ENCODE data around the gene NUDT1. TPM values are rescaled to one million over a fixed set of nuclear protein-coding genes. Genes with fewer than 3 reads are reported as not detected.

The NUDT1 gene
- total RNA-seq, 2 donors from 2014 or later: 64.5 to 71.9 TPM

GRCh38 chr7:2295936-2296620, 54.1 kb downstream of the NUDT1 start:
- Mint-ChIP-seq H3K4me3 (no peak overlapping the region), H3K4me1 (peaks cover 10% of the 10 kb centered on the region), H3K27ac (no peak overlapping the region), H3K9me3 (no peaks in the 10 kb centered on the region), H3K27me3 (no peaks in the 10 kb centered on the region), H3K36me3 (ENCODE audit: low read depth) (no peaks in the 10 kb centered on the region)
- ATAC-seq (replicated peaks): no peak

DNA sequence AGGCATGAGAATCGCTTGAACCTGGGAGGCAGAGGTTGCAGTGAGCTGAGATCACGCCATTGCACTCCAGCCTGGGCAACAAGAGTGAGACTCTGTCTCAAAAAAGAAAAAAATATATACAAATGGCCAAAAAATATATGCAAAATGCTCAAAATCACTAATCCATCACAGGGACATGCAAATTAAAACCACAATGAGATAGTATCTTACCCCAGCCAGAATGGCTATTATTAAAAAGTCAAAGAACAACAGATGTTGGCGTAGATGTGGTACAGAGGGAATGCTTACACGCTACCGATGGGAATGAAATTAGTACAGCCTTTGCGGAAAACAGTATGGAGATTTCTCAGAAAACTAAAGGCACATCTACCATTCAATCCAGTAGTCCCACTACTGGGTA, 54.8 kb downstream of the NUDT1 start:
- H3K4me1 Mint-ChIP-seq: peaks cover 10% of the 10 kb centered on the region
- no peak overlapping the region for H3K27ac Mint-ChIP-seq
- no peak for ATAC-seq (replicated peaks)
- H3K27me3 Mint-ChIP-seq: no peaks in the 10 kb centered on the region
- no peaks in the 10 kb centered on the region for H3K9me3 Mint-ChIP-seq
- no peaks in the 10 kb centered on the region for H3K36me3 Mint-ChIP-seq (ENCODE audit: low read depth)
- H3K4me3 Mint-ChIP-seq: no peak overlapping the region

- Mint-ChIP-seq H3K27ac (peak overlapping the region; percentile 87), H3K9me3 (no peaks in the 10 kb centered on the region), H3K27me3 (no peaks in the 10 kb centered on the region), H3K4me3 (peak overlapping the region; percentile 62), H3K4me1 (peaks cover 10% of the 10 kb centered on the region), H3K36me3 (ENCODE audit: low read depth) (no peaks in the 10 kb centered on the region)
- peak; percentile 90 for ATAC-seq (replicated peaks)
Measured at GRCh38 chr7:2299131-2299829, 57.3 kb downstream of the NUDT1 start.

- H3K36me3 Mint-ChIP-seq (ENCODE audit: low read depth): no peaks in the 10 kb centered on the region
- H3K27me3 Mint-ChIP-seq: no peaks in the 10 kb centered on the region
- peaks cover 10% of the 10 kb centered on the region for H3K4me1 Mint-ChIP-seq
- H3K4me3 Mint-ChIP-seq: peak overlapping the region; percentile 62
- H3K9me3 Mint-ChIP-seq: no peaks in the 10 kb centered on the region
- H3K27ac Mint-ChIP-seq: peak overlapping the region; percentile 87
- peak; percentile 18 for ATAC-seq (replicated peaks)
Measured at GRCh38 chr7:2299870-2300512, 58.0 kb downstream of the NUDT1 start.

Other genes with a start within 250 kb of the NUDT1 start
- gene MAD1L1, start 9.3 kb upstream of the NUDT1 start, total RNA-seq: 10 to 100 TPM; 46.7 to 66.0 TPM
- 10 to 100 TPM; 20.9 to 40.2 TPM for gene MRM2, start within 50 bp of the NUDT1 start, total RNA-seq
- gene SNX8, start 72.2 kb downstream of the NUDT1 start, total RNA-seq: 10 to 100 TPM; 23.7 to 31.8 TPM
- gene EIF3B, start 112.6 kb downstream of the NUDT1 start, total RNA-seq: 100 to 1,000 TPM; 145 to 283 TPM
- 1 to 10 TPM; 4.8 to 8.5 TPM for gene CHST12, start 161.4 kb downstream of the NUDT1 start, total RNA-seq
- gene GRIFIN, start 234.2 kb downstream of the NUDT1 start, total RNA-seq: not detected